ENCODE measurements around the gene ETV6.

DNA sequence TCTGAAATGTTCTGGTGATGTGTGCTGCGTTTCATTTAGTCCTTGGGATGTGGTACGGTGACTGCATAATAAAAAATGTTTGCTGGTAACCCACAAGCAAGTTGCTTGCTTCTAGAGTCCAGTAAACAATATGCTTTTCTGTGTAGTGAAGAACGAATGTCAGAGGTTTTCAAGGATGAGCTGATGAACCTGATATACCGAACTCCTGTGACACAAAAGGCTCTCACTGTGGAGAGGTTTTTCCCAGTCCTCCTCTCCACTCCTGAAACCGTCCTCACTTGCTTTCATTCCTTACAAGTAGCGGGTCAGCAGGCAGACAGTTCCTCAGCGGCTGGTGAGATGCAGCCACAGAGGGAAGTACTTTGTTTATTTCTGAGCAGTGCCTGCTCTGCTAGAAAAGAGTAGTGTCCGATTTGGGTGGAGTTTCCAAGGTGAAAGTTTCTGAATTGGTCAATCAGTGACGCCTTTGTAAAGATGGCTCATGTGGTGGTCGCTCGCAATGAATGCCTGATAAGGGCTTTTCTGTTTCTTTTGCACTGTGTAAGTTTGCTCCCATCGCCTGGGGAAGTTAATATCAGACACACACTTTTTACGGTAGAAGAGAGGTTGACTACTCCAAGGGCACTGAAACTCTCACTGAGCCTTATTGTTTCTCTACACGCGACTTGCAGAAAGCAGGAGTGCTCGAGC lies 3.0 kb downstream of the ETV6 start:
- TF ChIP-seq, protein P1, sequence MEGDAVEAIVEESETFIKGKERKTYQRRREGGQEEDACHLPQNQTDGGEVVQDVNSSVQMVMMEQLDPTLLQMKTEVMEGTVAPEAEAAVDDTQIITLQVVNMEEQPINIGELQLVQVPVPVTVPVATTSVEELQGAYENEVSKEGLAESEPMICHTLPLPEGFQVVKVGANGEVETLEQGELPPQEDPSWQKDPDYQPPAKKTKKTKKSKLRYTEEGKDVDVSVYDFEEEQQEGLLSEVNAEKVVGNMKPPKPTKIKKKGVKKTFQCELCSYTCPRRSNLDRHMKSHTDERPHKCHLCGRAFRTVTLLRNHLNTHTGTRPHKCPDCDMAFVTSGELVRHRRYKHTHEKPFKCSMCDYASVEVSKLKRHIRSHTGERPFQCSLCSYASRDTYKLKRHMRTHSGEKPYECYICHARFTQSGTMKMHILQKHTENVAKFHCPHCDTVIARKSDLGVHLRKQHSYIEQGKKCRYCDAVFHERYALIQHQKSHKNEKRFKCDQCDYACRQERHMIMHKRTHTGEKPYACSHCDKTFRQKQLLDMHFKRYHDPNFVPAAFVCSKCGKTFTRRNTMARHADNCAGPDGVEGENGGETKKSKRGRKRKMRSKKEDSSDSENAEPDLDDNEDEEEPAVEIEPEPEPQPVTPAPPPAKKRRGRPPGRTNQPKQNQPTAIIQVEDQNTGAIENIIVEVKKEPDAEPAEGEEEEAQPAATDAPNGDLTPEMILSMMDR (conservative IDR thresholded peaks at IDR 0.05; ENCODE audit: low read length), result no peak
- no peak for TF ChIP-seq EZH2phosphoT487 (IDR thresholded peaks at IDR 0.05; ENCODE audit: borderline replicate concordance, low read depth, low read length)
